Osteocyte (in vitro differentiated cells): ENCODE data around the gene SLC27A4. TPM values are rescaled to one million over a fixed set of nuclear protein-coding genes. Genes with fewer than 3 reads are reported as not detected.

Source experiments
- DNase-seq: peaks from one replicate; pipeline ENCODE4 v3.0.0; 2021; ENCODE audit warnings: mixed read lengths; ENCODE audit not compliant: unreplicated experiment; ENCODE audit errors: extremely low spot score
- H3K27ac Mint-ChIP-seq: one replicate; pipeline ENCODE4 v1.8.0; 2021; ENCODE audit warnings: mild to moderate bottlenecking, mixed read lengths; ENCODE audit not compliant: unreplicated experiment
- H3K27me3 Mint-ChIP-seq: one replicate; pipeline ENCODE4 v1.8.0; 2021; ENCODE audit warnings: mixed read lengths; ENCODE audit not compliant: unreplicated experiment
- H3K36me3 Mint-ChIP-seq: one replicate; pipeline ENCODE4 v1.8.0; 2021; ENCODE audit warnings: mixed read lengths; ENCODE audit not compliant: unreplicated experiment
- H3K4me1 Mint-ChIP-seq: one replicate; pipeline ENCODE4 v1.8.0; 2021; ENCODE audit warnings: mixed read lengths; ENCODE audit not compliant: unreplicated experiment
- H3K4me3 Mint-ChIP-seq: one replicate; pipeline ENCODE4 v1.8.0; 2021; ENCODE audit warnings: mild to moderate bottlenecking, moderate library complexity, mixed read lengths; ENCODE audit not compliant: unreplicated experiment
- H3K9me3 Mint-ChIP-seq: one replicate; pipeline ENCODE4 v1.8.0; 2021; ENCODE audit warnings: mixed read lengths; ENCODE audit not compliant: unreplicated experiment
- CTCF ChIP-seq: fragments of 200-600 bp; sonication (generic); IDR thresholded peaks from 2 replicates; pipeline ENCODE4 v1.5.0; 2021; ENCODE audit warnings: antibody characterized with exemption, mild to moderate bottlenecking, moderate library complexity
- total RNA-seq: library from RNA; stranded (reverse); gene quantifications from 2 replicates; pipeline ENCODE4 v1.2.1, GENCODE V29; 2021

SLC27A4 gene
- total RNA-seq, 1 donor from 2014 or later: 39.4 TPM

- no peaks in the 10 kb centered on the region for H3K27me3 Mint-ChIP-seq
- H3K36me3 Mint-ChIP-seq: peaks cover 4% of the 10 kb centered on the region
- peaks cover 26% of the 10 kb centered on the region for H3K4me1 Mint-ChIP-seq
- H3K9me3 Mint-ChIP-seq: no peaks in the 10 kb centered on the region
- DNase-seq: peak; percentile 97
- peak; percentile 32 for TF ChIP-seq CTCF
- H3K4me3 Mint-ChIP-seq: peak within 1 kb of the TSS; percentile 97
- peak within 1 kb of the TSS; percentile 98 for H3K27ac Mint-ChIP-seq
Measured at GRCh38 chr9:128370752-128371629, 30.7 kb downstream of the SLC27A4 start, which contains the start of gene URM1. Gene URM1, plus strand, starts transcription at chr9:128371374. Its CDS starts 7 bp downstream, at chr9:128371381.

GRCh38 chr9:128371630-128372117, 31.3 kb downstream of the SLC27A4 start:
- Mint-ChIP-seq H3K4me3 (peak overlapping the region; percentile 97), H3K4me1 (peaks cover 26% of the 10 kb centered on the region), H3K27me3 (no peaks in the 10 kb centered on the region), H3K27ac (peak overlapping the region; percentile 98), H3K9me3 (no peaks in the 10 kb centered on the region), H3K36me3 (peaks cover 4% of the 10 kb centered on the region)
- DNase-seq: no peak
- no peak for TF ChIP-seq CTCF

GRCh38 chr9:128372188-128372641, 31.9 kb downstream of the SLC27A4 start:
- no peaks in the 10 kb centered on the region for H3K27me3 Mint-ChIP-seq
- no peak for TF ChIP-seq CTCF
- H3K9me3 Mint-ChIP-seq: no peaks in the 10 kb centered on the region
- H3K36me3 Mint-ChIP-seq: peaks cover 6% of the 10 kb centered on the region
- H3K4me1 Mint-ChIP-seq: peaks cover 26% of the 10 kb centered on the region
- H3K4me3 Mint-ChIP-seq: peak overlapping the region; percentile 97
- peak overlapping the region; percentile 98 for H3K27ac Mint-ChIP-seq
- no peak for DNase-seq

- peak overlapping the region; percentile 97 for H3K4me3 Mint-ChIP-seq
- peaks cover 26% of the 10 kb centered on the region for H3K4me1 Mint-ChIP-seq
- H3K9me3 Mint-ChIP-seq: no peaks in the 10 kb centered on the region
- no peak overlapping the region for H3K27ac Mint-ChIP-seq
- DNase-seq: no peak
- peaks cover 6% of the 10 kb centered on the region for H3K36me3 Mint-ChIP-seq
- no peak for TF ChIP-seq CTCF
- H3K27me3 Mint-ChIP-seq: no peaks in the 10 kb centered on the region
Measured at GRCh38 chr9:128372784-128373183, 32.5 kb downstream of the SLC27A4 start.

GRCh38 chr9:128374221-128374675, 33.9 kb downstream of the SLC27A4 start:
- no peaks in the 10 kb centered on the region for H3K9me3 Mint-ChIP-seq
- H3K27ac Mint-ChIP-seq: no peak overlapping the region
- peaks cover 9% of the 10 kb centered on the region for H3K36me3 Mint-ChIP-seq
- peaks cover 26% of the 10 kb centered on the region for H3K4me1 Mint-ChIP-seq
- H3K27me3 Mint-ChIP-seq: no peaks in the 10 kb centered on the region
- DNase-seq: no peak
- TF ChIP-seq CTCF: no peak
- H3K4me3 Mint-ChIP-seq: no peak overlapping the region
